Activated T-cell treated with anti-CD3 and anti-CD28 coated beads, Interleukin-2, amount 50 U/mL, for 48 hours (primary cell): Measurements from ENCODE around the gene CAMK2B.
"Not testable (repeated sequence)": the region's sequence is repeated elsewhere in the genome, so short reads cannot be mapped to it uniquely, and the experiment has no call there.

ENCODE experiments used
- DNase-seq, 2 experiments: peaks; one replicate each; pipeline ENCODE4 v3.0.0-alpha.2; 2020

Gene CAMK2B

DNA sequence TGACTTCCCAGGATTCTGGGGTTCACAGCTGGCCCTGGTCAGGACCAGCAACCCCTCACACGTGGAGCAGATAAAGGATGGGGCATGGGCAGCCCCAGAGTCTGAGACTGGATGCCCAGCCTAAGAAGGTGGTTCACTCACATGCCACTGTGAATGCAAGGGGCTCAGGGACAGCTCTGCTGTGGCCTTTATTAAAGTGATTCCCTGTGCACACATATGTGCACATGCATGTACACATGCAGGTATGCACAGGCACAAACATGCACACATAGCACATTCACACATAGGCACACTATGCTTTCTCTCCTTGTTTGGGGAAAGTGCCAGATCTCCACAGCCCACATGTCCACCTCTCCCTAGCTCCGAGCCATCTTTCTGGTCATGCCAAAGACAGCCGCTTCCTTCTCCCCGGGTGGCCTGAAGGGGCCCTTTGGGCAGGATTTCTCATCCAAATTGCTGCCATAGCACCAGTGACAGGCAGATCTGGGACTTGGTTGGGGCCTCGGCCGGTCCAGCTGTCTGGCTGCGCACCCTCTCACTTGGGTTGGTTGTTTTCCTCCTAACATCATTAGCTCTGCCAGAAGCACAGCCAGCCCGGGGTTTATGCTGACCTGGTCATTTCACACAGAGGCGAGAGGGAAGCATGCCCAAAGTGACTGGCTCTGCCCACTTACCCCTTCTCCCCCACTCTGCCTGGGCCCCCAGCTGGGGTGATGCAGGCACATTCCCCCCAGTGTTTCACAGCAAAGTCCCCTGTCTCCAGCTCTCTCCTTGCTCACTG, 137.6 kb downstream of the CAMK2B start:
- no peak for DNase-seq

GRCh38 chr7:44186736-44187135, 138.7 kb downstream of the CAMK2B start:
- no peak for DNase-seq

GRCh38 chr7:44185729-44186128, 139.7 kb downstream of the CAMK2B start:
- no peak for DNase-seq

DNA sequence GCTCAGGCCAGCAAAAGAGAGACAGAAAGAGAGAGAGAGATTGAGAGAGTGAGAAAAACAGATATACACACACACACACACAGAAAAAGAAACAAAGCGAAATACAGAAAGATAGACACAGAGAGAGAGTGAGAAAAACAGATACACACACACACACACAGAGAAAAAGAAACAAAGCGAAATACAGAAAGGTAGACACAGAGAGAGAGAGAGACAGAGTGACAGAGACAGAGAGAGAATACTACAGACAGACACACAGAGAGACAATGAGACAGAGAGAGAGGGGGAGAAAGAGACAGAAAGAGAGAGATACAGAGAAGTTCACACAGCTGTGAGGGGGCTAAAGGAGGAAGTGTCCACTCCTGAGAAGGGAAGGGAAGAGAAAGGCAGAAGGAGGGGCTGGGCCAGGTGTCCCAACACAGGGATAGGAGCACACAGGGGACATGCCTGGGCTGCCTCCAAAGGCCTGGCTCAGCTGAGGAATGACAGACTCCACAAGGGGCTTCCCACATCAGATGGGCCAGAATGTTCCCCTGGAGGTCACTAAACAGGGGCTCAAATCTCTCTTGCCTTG, 140.4 kb downstream of the CAMK2B start:
- no peak for DNase-seq

GRCh38 chr7:44184206-44184872, 141.1 kb downstream of the CAMK2B start:
- no peak for DNase-seq

- DNase-seq, result no peak
Observed at GRCh38 chr7:44183386-44183785, 142.0 kb downstream of the CAMK2B start.

GRCh38 chr7:44182827-44183226, 142.6 kb downstream of the CAMK2B start:
- DNase-seq, result no peak

DNA sequence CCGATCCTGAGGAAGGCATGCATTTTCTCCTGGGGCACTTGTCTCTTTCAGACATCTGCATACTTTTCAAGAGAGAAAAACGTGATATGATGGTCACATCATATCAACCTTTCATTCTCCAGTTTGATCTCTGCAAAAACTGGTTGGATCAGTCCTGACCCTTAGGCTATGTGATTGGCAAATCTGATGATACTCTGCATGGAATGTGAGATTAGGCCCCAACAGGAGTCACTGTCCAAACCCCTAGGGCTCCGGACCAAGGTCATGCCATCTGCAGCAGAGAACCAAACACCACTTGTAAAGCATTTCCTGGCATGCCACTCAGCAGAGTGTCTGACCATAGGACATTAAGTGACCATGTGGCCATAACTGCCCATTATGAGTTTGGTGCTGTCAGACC, 144.8 kb downstream of the CAMK2B start:
- no peak for DNase-seq

DNA sequence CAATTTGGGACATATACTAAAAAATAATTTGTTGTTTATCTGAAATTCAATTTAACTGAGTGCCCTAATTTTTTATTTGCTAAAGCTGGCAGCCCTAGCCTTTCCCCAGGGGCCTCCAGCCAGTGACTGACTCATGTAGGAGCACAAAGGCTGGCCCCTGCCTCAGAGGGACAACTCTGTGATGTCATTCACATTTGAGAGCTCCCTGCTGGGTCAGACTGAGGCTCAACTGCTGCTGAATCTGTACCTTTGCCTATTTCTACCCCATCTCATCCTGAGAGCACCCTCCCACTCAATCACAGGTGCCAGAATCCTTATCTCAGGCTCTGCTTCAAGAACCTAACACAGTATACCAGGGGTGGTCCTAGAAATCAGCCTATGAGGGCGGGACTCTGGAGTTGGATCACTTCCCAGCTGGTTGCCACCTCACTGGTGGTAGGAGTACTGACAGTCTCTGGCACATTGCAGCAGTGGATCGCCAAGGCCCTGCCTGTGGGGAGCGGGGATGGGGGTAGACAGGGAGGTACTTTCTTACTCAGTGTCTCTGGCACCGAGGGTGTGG, 147.7 kb downstream of the CAMK2B start:
- DNase-seq, result no peak

DNA sequence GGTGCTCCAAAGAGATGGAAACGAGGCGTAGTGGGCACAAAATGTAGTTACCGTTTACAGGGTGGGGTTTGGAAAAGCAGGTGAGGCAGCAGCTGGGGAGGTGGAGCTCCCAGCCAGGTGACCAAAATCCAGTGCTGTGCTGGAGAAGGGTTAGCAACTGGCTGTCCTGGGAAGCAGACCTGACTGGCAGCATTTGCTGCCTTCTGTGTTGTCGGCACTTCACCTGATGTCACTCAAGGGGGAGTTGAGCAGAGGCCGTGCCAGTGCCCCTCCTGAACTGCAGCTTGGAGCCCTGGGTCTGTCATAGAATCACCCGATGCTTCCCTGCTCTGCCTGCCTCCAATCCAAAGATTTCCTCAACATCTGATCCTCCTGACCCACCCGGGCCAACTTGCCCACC, 148.9 kb downstream of the CAMK2B start:
- DNase-seq, result no peak

- no peak for DNase-seq
Observed at GRCh38 chr7:44175730-44176129, 149.7 kb downstream of the CAMK2B start.

- DNase-seq, result not testable (repeated sequence)
Observed at GRCh38 chr7:44174694-44174948, 150.8 kb downstream of the CAMK2B start.

DNA sequence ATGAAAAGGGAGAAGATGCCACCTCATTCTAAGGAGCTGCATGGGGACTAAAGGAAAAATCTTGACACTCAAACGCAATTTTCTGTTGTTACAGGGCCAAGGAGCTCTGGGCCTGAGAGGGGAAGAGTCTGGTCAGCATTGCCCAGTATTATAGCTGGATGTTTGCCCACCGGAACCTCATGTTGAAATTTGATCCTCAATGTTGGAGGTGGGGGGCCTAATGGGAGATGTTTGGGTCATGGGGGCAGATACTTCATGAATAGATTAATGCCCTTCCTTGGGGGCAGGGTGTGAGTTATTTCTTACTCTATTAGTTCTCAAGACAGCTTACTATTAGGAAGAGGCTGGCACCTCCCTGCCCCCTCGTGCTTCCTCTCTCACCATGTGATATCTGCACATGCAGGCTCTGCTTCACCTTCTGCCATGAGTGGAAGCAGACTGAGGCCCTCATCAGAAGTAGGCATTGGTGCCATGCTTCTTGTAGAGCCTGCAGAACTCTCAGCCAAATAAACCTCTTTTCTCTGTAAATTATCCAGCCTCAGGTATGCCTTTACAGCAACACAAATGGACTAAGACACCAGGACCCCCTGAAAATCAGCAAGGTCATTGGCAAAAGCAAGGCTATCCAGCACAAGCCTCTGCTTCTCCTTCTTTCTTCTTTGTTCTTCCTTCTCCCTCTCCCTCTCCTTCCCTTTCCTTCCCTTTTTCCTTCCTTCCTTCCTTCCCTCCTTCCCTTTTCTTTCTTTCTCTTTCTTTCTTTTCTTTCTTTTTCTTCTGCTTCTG, 151.3 kb downstream of the CAMK2B start:
- DNase-seq, result no peak

- DNase-seq, result no peak
Observed at GRCh38 chr7:44172803-44173424, 152.5 kb downstream of the CAMK2B start.

DNA sequence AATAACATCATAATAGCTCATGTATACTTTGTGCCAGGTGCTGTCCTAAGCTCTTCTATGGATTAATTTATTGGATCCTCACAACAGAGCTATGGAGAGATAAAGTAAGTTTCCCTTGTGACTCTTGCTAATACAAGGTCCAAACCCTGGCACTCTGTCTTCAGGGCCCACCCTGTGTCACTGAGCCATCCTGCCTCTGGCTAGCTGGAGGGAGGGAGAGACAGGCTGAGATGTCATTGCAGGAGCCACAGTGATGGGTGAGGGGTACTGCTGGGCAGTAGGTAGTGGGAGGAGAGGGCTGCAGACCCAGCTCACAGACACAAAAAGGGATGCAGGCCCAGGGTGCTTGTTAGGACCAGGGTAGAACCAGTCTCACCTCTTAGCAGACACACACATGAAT, 153.0 kb downstream of the CAMK2B start:
- DNase-seq, result no peak

GRCh38 chr7:44171901-44172300, 153.5 kb downstream of the CAMK2B start:
- not testable (repeated sequence) for DNase-seq

DNA sequence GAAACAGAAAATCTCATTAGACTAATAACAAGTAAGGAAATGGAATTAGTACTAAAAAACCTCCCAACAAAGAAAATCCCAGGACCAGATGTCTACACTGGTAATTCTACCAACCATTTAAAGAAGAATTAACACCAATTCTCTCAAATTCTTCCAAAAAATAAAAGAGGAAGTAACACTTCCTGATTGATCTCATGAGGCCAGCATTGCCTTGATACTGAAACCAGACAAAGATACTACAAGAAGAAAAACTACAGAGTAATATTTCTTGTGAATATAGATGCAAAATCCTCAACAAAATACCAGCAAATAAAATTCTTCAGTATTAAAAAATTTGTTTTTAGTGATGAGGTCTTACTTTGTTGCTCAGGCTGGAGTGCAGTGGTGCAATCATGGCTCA, 157.5 kb downstream of the CAMK2B start:
- DNase-seq, result no peak
